ENCODE data around the gene TMCC2.

- TF ChIP-seq ZNF70 (CRISPR knock-in tag; IDR thresholded peaks at IDR 0.05) (no peak), ARNTL (CRISPR knock-in tag; IDR thresholded peaks at IDR 0.05; ENCODE audit: borderline replicate concordance, low read depth) (no peak), ISL1 (CRISPR knock-in tag; IDR thresholded peaks at IDR 0.05) (no peak), ZFP3 (CRISPR knock-in tag; IDR thresholded peaks at IDR 0.05) (no peak)
These were observed 91.6 kb downstream of the TMCC2 start for GRCh38 chr1:205319081-205320018.
